Measurements from ENCODE around the gene G6PC1. TPM values are rescaled to one million over a fixed set of nuclear protein-coding genes. Genes with fewer than 3 reads are reported as not detected.
A peak's percentile ranks its signal among the peaks of the same experiment; 100 is the strongest.
"Not testable (repeated sequence)": the region's sequence is repeated elsewhere in the genome, so short reads cannot be mapped to it uniquely, and the experiment has no call there.

Gene G6PC1
- total RNA-seq, 1 donor from 2014 or later = not detected

- H3K27me3 ChIP-seq (ENCODE audit: control insufficient read depth, insufficient read depth, low read length) = peaks cover 4% of the 10 kb centered on the region
- peak; percentile 16 for DNase-seq (ENCODE audit: low read depth)
- TF ChIP-seq CTCF (IDR thresholded peaks at IDR 0.05; ENCODE audit: insufficient read depth, low read length, severe bottlenecking) = no peak
- peak; percentile 47 for FAIRE-seq
- H3K36me3 ChIP-seq (ENCODE audit: control insufficient read depth, insufficient read depth, low read length) = no peaks in the 10 kb centered on the region
- H3K4me3 ChIP-seq (ENCODE audit: low read depth, low read length) = no peak overlapping the region
Observed at GRCh38 chr17:42908872-42909700, 8.5 kb downstream of the G6PC1 start.

GRCh38 chr17:42913522-42913921 is 12.9 kb downstream of the G6PC1 start:
- FAIRE-seq = peak; percentile 18
- Histone ChIP-seq H3K36me3 (ENCODE audit: control insufficient read depth, insufficient read depth, low read length) (no peaks in the 10 kb centered on the region), H3K4me3 (ENCODE audit: low read depth, low read length) (no peak overlapping the region), H3K27me3 (ENCODE audit: control insufficient read depth, insufficient read depth, low read length) (no peaks in the 10 kb centered on the region)
- TF ChIP-seq CTCF (IDR thresholded peaks at IDR 0.05; ENCODE audit: insufficient read depth, low read length, severe bottlenecking) = no peak
- peak; percentile 58 for DNase-seq (ENCODE audit: low read depth)

DNA sequence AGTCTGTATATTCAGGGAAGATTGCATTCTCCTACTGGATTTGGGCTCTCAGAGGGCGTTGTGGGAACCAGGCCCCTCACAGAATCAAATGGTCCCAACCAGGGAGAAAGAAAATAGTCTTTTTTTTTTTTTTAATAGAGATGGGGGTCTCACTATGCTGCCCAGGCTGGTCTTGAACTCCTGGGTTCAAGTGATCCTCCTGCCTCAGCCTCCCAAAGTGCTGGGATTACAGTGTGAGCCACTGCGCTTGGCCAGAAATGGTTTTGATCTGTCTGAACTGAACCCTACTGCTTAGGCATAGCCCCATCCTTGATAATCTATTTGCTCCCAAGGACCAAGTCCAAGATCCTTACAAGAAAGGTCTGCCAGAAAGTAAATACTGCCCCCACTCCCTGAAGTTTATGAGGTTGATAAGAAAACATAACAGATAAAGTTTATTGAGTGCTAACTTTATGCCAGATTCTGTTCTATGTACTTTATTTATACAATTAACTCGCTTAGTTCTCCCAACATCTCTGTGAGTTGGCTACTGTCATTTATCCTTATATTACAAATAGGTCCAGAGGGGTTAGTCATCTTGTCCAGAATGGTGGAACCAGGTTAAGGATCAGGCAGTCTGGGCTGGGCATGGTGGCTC is 13.5 kb downstream of the G6PC1 start:
- FAIRE-seq = no peak
- H3K4me3 ChIP-seq (ENCODE audit: low read depth, low read length) = no peak overlapping the region
- no peak for DNase-seq (ENCODE audit: low read depth)
- H3K36me3 ChIP-seq (ENCODE audit: control insufficient read depth, insufficient read depth, low read length) = no peaks in the 10 kb centered on the region
- no peak for TF ChIP-seq CTCF (IDR thresholded peaks at IDR 0.05; ENCODE audit: insufficient read depth, low read length, severe bottlenecking)
- no peaks in the 10 kb centered on the region for H3K27me3 ChIP-seq (ENCODE audit: control insufficient read depth, insufficient read depth, low read length)

DNA sequence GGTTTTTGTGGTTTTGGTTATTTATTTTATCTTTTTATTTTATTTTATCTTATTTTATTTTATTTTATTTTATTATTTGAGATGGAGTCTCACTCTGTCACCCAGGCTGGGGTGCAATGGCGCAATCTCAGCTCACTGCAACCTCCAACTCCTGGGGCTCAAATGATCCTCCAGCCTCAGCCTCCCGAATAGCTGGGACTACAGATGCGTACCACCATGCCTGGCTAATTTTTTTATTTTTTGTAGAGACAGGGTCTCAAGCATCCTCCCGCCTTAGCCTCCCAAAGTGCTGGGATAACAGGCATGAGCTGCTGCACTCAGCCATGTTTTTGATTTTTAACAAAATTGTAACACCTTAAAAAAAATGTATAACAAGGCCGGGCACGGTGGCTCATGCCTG is 14.7 kb downstream of the G6PC1 start:
- not testable (repeated sequence) for H3K27me3 ChIP-seq (ENCODE audit: control insufficient read depth, insufficient read depth, low read length); H3K4me3 ChIP-seq (ENCODE audit: low read depth, low read length); H3K36me3 ChIP-seq (ENCODE audit: control insufficient read depth, insufficient read depth, low read length); FAIRE-seq; DNase-seq (ENCODE audit: low read depth)

DNA sequence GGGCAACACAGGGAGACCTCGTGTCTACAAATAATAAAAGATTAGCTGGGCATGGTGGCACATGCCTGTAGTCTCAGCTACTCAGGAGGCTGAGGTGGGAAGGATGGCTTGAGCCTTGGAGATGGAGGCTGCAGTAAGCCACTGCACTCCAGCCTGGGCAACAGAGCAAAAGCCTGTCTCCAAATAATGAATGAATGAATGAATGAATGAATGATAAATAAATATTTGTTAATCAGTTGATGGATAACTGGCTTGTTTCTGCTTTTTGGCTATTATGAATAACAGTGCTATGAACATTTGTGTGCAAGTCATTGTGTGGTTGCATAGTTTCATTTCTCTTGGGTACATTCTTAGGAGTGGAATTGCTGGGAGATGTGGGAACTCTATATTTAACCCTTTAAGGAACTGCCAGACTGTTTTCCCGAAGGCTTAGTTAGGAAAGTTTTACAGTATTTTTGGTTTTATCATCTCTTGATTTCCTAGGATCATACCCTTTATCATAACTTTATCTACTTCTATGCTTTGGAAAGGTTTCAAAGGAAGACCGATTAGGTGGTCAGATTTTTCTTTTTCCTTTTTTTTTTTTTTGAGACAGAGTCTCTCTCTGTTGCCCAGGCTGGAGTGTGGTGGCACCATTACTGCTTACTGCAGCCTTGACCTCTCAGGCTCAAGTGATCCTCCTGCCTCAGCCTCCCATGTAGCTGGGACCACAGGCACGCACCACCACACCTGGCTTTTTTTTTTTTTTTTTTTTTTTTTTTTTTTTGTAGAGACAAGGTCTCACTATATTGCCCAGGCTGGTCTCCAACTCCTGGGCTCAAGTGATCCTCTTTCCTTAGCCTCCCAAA is 16.0 kb downstream of the G6PC1 start:
- not testable (repeated sequence) for FAIRE-seq; H3K27me3 ChIP-seq (ENCODE audit: control insufficient read depth, insufficient read depth, low read length); H3K4me3 ChIP-seq (ENCODE audit: low read depth, low read length); DNase-seq (ENCODE audit: low read depth); H3K36me3 ChIP-seq (ENCODE audit: control insufficient read depth, insufficient read depth, low read length)

DNA sequence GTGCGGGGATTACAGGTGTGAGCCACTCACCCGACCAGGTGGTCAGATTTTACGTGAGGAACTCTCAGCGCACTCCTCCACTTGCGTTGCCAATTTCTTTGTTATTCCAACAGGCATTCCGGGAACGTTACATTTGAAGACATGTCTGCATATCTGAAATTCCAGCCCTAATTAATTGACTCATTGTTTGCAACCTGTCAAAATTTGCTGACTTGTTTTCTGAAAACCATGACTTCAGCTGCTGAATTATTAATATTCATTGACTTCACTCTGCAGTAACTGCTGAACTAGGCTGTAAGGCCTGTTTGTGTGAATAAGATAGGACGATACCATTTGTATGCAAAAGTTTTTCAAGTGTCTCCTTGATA is 16.6 kb downstream of the G6PC1 start:
- DNase-seq (ENCODE audit: low read depth) (peak; percentile 60), FAIRE-seq (no peak)
- Histone ChIP-seq H3K36me3 (ENCODE audit: control insufficient read depth, insufficient read depth, low read length) (no peaks in the 10 kb centered on the region), H3K4me3 (ENCODE audit: low read depth, low read length) (no peak overlapping the region), H3K27me3 (ENCODE audit: control insufficient read depth, insufficient read depth, low read length) (no peaks in the 10 kb centered on the region)
- TF ChIP-seq CTCF (IDR thresholded peaks at IDR 0.05; ENCODE audit: insufficient read depth, low read length, severe bottlenecking) = no peak
